Islet precursor cell (in vitro differentiated cells): ENCODE data around the gene APBB2.
"Not testable (repeated sequence)": the region's sequence is repeated elsewhere in the genome, so short reads cannot be mapped to it uniquely, and the experiment has no call there.

Source experiments
- DNase-seq: peaks from one replicate; pipeline ENCODE4 v3.0.0-alpha.2; 2018

APBB2 gene

GRCh38 chr4:41052287-41052686, 162.1 kb downstream of the APBB2 start:
- DNase-seq: no peak

- DNase-seq: no peak
These were observed 163.2 kb downstream of the APBB2 start for GRCh38 chr4:41050880-41051775.

DNA sequence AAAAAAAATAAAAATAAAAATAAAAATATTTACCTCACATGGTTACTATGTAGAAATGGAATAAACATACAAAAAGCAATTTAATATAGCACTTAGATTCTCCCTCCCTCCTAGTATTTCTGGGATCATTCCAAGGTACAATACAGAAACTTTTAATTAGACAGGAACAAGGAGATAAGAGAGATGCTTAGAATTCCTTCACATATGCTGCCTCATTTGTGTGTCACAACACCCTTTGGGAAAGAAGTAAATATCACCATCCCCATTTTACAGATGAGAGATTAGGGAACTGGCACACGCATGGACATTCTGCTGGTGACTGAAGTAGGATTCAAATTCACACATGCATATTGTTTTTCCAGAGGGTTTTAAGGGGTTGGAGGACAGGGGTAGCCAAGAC, 164.2 kb downstream of the APBB2 start:
- no peak for DNase-seq

- not testable (repeated sequence) for DNase-seq
These were observed 165.2 kb downstream of the APBB2 start for GRCh38 chr4:41049176-41049575.

- no peak for DNase-seq
These were observed 169.6 kb downstream of the APBB2 start for GRCh38 chr4:41044791-41045190.

GRCh38 chr4:41044165-41044564, 170.2 kb downstream of the APBB2 start:
- no peak for DNase-seq

DNA sequence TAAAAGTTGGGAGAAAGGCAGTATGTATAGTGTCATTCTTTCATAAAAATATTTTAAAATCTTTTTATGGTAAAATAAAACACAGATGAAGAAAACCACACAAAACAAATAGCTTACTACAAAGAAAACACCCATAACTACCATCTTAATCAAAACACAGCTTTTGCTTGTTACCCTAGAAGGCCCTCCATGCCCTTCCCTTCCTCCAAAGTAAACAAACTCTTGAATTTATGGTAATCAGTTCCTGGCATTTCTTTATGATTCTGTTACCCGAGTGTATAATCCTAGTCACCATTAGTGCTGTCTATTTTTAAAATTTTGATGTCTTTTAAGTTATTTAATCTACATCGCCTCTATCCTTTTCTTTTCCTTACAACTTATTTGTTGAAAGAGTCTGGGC, 170.9 kb downstream of the APBB2 start:
- DNase-seq: no peak

- DNase-seq: no peak
These were observed 172.8 kb downstream of the APBB2 start for GRCh38 chr4:41041551-41041950.

DNA sequence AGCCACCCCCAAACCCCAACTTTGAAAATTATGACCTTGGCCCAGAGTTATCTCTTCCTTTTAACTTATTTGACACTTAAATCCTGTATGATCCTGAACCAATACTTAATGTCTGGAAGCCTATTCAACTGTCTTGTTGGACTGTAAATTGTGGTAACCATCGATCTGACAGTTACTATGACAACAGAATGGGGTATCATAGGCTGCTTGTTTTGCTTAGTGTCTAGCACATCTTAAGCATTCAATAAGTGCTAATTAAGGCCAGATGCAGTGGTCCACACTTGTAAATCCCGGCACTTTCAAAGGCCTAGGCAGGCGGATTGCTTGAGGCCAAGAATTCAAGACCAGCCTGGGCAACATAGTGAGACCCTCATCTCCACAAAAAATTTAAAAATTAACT, 175.0 kb downstream of the APBB2 start:
- no peak for DNase-seq

DNA sequence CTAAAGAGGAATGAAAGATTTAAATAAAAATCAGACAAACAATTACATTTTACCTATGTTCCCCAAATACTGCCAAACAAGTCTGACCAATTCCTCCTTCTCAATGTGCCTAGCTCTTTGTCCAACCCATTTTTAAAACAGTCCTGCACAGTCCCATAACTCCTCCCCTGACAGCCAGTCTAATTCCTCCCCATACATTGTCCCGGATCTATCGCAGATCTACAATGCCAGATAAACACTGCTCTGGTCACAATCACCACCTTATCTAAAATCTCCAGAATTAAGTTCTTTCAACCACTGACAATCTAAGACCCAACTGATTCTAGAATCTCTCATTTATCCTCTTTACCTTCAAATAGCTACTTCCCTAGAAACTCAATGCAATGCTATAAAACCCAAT, 176.0 kb downstream of the APBB2 start:
- no peak for DNase-seq

DNA sequence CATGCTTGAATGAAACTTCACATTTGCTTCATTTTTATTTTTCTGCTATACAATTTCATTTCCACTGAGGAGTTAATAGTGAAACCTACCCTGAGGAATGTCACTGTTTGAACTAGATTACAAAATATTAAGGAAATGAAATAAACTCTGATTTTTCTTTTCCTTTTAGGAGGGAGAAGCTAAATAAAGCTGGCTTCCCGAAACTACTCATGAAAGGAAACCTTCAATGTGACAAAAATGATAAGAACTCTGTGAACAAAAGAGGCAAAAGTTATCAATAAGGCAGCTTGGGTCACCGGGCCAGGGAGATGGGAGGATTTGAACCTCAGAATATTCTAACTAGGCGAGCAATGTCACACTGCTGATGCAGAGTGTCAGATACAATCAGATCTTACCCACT, 185.2 kb downstream of the APBB2 start:
- no peak for DNase-seq

DNA sequence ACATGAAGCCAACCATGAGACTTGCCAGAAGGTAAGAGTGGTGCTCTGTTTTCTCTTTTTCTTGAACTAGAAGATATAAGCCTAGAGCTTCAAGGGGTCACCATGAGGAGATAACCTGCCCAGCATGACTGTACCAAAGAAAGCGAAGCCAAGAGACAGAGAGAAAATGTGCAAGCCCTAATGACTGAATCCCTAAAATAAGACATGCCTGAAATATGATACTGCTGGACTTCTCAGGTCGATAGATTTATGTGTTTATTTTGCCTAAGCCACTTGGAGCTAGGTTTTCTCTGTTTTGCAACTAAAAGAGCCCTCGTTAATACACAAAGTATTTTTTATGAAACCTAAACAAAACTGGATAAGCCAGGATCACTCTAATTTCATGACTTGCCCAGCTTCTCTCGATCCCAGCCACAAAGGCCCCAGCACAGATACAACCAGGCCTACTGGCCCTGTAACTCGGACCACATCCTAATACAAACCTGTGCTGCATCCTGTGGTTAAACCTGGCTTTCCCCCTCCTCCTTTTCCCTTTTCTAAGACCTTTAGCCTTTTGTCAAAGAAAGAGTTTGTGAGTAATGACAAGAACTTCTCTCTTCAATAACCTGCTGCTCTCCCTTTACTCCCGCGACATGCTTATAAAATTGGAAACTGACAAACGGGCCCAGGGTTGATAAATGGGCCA, 185.8 kb downstream of the APBB2 start:
- no peak for DNase-seq

- no peak for DNase-seq
These were observed 187.4 kb downstream of the APBB2 start for GRCh38 chr4:41026971-41027370.

GRCh38 chr4:41025824-41026223, 188.5 kb downstream of the APBB2 start:
- no peak for DNase-seq

GRCh38 chr4:41024556-41025491, 189.5 kb downstream of the APBB2 start:
- DNase-seq: no peak

DNA sequence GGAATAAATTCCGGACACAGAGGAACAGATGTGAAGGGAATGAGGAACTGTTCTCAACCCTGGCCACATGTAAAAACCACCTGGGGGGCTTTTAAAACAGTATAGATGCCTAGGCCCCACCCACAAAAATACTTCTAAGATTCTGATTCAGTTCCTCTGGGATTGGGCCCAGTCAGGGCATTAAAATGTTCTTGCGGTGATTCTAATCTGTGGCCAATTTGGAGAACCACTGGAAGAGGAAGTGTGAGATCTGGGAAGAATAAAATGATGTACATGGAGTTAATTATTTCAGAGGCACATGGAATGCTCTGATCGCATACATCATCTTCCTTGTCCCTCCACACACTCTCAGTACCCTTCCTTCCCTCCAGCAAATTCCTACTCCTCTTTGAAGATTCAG, 192.2 kb downstream of the APBB2 start:
- no peak for DNase-seq

DNA sequence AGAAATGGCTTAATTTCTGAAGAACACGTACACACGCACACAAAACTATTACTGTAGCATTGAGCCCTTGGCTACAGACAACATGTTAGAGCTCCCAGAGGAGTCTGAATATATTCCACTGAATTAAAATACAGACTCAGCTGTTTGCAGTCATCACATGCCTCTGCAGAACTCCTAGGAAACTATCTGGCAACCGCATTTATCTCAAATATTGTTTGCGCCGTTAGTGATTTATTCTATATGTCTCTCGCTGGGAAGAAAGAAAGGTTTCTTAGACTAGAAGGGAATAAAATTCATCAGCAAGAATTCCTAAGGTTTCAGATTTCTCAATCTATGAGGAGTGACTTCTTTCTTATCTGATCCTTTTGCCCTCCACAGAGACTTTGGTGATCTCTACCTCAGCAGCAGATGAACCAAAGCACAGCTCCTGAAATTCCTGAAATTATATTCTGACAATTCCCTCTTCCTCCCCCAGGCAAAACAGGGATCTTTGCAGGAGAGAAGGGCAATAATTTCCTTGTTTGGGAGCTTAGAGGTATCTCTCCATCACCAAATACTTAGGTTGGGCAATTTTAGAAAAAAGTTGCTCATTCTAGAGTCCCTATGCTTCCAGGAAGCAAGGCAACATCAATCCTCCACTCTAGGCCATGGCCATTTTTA, 199.2 kb downstream of the APBB2 start:
- no peak for DNase-seq

DNA sequence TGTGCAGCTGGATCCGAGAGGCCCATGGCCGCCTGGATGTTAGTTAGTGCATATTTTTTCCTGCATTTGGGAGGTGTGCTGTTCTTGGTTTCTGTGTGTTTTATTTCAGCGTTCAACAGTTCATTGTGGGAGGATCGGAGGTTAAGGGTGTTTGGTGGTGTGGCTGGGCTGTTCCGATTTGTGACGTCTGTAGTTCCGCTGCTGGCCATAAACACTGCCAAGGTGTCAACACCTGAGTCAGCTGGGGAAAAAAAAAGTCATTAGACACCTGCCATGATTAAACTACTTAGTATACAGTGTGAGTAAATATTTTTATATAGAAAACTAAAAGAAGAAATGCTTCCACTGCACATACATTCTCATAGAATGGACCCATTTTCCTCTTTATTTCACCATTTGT, 200.2 kb downstream of the APBB2 start:
- no peak for DNase-seq

- no peak for DNase-seq
These were observed 200.6 kb downstream of the APBB2 start for GRCh38 chr4:41013746-41014145.

- DNase-seq: no peak
These were observed 201.4 kb downstream of the APBB2 start for GRCh38 chr4:41012911-41013310.

GRCh38 chr4:41012293-41012692, 202.0 kb downstream of the APBB2 start:
- no peak for DNase-seq

GRCh38 chr4:41009411-41009810, 204.9 kb downstream of the APBB2 start:
- no peak for DNase-seq

DNA sequence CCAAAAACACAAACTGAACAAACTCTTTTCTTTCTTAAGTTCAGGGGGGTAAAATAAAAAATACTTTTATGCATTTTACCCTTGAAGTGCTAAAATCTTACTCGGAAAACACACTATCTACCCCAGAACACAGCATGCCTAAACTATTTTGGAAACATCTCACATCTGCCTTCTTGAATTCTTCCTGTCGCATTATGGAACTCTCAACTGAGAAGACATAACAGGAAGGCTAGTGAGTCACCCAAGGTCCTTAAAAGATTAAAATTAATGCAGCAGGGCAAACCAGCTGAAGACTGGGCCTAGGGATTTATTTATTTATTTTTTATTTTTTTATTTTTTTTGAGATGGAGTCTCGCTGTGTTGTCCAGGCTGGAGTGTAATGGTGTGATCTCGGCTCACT, 208.2 kb downstream of the APBB2 start:
- no peak for DNase-seq
